ENCODE data around the gene CALHM3. TPM values are rescaled to one million over a fixed set of nuclear protein-coding genes. Genes with fewer than 3 reads are reported as not detected.

Gene CALHM3
- total RNA-seq, 1 experiment from 2014 or later, result not detected

DNA sequence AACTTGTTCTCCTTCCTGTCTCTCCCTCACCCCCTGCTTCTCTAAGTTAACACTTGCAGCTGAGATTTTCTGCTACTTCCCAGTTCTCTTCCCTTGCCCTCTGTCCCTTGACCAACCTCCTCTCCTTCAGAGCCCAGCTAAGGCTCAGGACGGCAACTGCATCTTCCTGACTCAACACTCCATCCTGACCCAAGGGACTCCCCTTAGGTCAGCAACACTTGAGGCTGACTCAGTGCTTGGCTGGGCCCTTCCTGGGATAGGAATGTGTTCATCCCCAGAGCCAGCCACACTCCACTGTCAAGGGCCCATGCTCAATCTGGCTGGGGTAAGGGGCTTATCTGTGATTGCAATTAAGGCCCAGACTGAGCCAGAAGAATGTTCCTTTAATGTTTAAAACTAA is 30.3 kb downstream of the CALHM3 start:
- no peaks in the 10 kb centered on the region for H3K9me3 ChIP-seq
- H3K36me3 ChIP-seq, result peaks cover 55% of the 10 kb centered on the region
- H3K27me3 ChIP-seq, result no peaks in the 10 kb centered on the region
- peak; percentile 82 for DNase-seq
- H3K4me3 ChIP-seq, result no peak overlapping the region

DNA sequence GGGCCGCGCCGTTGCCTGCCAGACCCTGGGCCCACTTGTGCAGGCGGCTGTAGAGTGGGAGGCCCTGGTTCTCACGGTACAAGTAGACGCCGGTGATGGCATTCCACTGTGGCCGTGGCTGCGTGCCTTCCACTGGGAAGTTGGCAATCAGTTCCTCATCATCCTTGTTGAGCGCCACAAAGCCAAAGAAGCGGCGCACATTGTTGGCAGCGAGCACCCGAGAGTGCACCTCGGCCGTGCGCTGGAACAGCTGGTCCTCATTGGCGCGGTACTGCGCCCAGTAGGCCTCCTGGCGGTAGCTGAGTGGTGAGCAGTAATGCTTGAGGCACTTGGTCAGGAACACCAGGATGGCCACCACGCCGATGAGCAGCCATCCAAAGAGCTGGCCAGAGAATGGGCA is 31.9 kb downstream of the CALHM3 start:
- H3K36me3 ChIP-seq, result peaks cover 69% of the 10 kb centered on the region
- DNase-seq, result no peak

DNA sequence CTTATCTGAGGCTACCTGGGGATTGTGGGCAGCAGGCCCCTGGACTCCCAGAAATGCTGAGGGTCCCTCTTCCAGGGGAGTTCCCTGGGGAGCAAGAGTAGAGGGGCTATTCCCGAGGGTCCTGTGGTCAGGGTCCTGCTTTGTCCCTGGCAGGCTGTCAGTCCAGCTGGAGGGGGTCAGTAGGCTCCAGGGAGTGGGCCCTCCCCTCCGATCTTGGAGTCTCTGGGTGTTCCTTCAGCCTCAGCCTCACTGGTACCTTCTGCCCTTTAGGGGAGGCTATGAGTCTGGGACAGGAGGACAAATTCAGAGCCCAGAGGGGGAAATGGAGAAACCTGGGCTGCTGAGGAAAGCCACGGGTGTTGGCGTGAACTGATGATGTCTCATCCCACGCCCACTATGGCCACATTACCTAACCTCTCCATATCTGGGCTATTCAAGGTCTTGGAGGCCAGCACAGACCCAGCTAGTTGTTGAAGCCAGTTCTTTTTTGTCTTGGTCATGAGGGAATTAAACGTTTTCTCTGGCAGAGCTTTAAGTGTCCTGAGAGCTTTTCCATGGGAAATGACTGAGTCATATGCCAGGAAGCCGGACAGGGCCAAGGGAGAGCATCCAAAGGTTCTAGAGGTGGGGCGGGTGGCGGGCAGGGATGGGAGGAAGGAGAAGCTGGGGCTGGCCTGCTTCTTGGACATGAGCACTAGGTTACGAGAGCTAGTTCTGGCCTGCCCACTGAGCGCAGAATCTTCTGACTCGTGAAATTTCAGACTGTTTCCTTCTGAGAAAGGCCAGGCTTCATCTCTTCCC is 33.1 kb downstream of the CALHM3 start:
- peak; percentile 72 for DNase-seq
- Histone ChIP-seq H3K27me3 (no peaks in the 10 kb centered on the region), H3K9me3 (no peaks in the 10 kb centered on the region), H3K36me3 (peaks cover 81% of the 10 kb centered on the region), H3K4me3 (no peak overlapping the region)

More for the DNA sequence above, 31.9 kb downstream of the CALHM3 start:
- Histone ChIP-seq H3K27me3 (no peaks in the 10 kb centered on the region), H3K4me3 (no peak overlapping the region), H3K9me3 (no peaks in the 10 kb centered on the region)

DNA sequence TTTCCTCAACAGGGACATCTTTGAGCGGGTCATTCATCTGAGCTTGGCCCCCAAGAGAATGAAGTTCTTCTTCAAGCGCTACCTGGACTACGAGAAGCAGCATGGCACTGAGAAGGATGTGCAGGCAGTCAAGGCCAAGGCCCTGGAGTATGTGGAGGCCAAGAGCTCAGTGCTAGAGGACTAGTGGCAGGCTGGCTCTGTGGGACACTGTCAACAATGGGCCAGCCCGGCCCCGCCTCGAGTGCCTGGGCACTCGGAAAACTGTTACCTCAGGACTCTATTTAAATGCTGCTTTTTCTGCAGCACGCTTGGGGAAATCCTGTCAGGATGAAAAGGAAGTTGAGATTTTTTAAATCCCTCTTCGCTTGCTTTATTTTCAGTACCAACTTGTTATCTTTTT is 33.7 kb downstream of the CALHM3 start:
- H3K27me3 ChIP-seq, result no peaks in the 10 kb centered on the region
- H3K4me3 ChIP-seq, result no peak overlapping the region
- H3K36me3 ChIP-seq, result peaks cover 87% of the 10 kb centered on the region
- no peak for DNase-seq
- H3K9me3 ChIP-seq, result no peaks in the 10 kb centered on the region

DNA sequence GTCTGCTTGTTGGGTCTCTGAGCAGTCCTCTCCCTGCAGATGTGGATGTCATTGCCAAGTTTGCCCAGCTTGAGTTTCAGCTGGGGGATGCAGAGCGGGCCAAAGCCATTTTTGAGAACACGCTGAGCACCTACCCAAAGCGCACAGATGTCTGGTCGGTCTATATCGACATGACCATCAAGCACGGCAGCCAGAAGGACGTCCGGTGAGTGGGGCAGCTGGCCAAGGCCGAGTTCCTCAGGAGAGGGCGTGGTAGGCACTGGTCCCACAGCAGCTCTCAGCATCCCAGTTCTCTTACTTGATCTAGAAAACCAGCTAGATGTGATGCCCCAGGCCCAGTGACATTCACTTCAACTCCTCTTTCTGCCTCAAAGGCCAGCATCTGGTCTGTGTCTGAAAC is 34.6 kb downstream of the CALHM3 start:
- H3K9me3 ChIP-seq, result no peaks in the 10 kb centered on the region
- no peak for DNase-seq
- no peak overlapping the region for H3K4me3 ChIP-seq
- no peaks in the 10 kb centered on the region for H3K27me3 ChIP-seq
- H3K36me3 ChIP-seq, result peaks cover 91% of the 10 kb centered on the region

DNA sequence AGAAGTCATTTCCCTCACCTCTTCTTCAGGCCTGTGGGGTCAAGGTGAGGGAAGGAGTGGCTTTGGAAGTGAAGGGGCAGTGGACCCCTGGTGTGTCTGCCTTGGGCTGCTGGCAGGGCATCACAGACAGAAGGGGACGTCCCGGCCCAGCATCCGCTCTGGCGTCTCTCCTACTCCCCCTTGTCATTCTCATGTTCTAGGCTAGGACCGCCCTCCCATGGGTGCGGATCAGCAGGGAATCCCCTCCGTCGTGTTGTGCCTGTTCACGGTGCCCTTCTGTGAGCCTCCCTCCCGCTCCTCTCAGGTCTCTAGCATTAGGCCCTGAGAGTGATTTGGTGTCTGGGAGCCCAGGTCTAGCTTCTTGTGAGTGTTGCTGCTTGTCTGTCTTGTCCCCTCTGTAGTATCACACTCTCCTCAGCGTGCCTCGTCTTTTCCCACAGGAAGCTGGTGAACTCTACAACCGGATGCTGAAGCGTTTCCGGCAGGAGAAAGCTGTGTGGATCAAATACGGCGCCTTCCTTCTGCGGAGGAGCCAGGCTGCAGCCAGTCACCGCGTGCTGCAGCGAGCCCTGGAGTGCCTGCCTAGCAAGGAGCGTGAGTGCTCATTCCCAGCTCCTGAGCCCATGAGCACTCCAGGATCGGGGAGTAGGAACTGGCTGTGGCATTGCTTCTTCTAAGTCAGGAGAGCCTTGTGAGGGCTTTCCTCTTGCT is 35.4 kb downstream of the CALHM3 start:
- Histone ChIP-seq H3K9me3 (no peaks in the 10 kb centered on the region), H3K27me3 (no peaks in the 10 kb centered on the region), H3K4me3 (no peak overlapping the region), H3K36me3 (peaks cover 93% of the 10 kb centered on the region)
- no peak for DNase-seq

DNA sequence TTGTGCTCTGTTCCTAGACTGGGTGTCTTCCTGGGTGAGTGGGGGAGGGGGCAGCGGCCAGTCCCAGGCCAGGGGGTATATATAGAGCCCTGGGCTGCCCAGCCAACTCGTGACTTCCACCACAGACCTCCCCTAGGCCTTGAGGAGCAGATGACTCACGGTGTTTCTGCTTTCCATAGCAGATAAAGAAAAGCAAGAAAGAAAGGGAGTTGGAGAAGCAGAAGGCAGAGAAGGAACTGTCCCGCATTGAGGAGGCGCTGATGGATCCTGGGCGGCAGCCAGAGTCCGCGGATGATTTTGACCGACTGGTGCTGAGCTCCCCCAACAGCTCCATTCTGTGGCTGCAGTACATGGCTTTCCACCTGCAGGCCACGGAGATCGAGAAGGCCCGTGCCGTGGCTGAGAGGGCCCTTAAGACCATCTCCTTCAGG is 37.0 kb downstream of the CALHM3 start:
- H3K9me3 ChIP-seq, result no peaks in the 10 kb centered on the region
- no peak for DNase-seq
- no peaks in the 10 kb centered on the region for H3K27me3 ChIP-seq
- peaks cover 96% of the 10 kb centered on the region for H3K36me3 ChIP-seq
- no peak overlapping the region for H3K4me3 ChIP-seq

DNA sequence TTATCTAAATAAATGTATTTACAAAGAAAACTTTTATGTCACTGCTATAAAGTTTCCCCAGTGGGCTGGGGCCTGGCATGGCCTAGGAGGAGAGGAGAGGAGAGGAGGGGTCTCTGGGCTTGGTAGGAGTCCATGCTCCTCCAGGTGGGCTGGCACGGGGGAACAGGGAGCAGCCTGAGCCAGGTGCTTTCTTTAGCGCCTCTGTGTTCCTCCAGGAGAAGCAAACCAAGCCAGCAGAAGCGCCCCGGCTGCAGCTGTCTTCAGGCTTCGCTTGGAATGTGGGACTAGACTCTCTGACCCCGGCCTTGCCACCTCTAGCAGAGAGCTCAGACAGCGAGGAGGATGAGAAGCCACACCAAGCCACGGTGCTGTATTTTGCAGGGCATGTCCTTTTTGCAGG is 37.4 kb downstream of the CALHM3 start:
- DNase-seq, result no peak
- H3K27me3 ChIP-seq, result no peaks in the 10 kb centered on the region
- H3K9me3 ChIP-seq, result no peaks in the 10 kb centered on the region
- no peak overlapping the region for H3K4me3 ChIP-seq
- peaks cover 96% of the 10 kb centered on the region for H3K36me3 ChIP-seq

DNA sequence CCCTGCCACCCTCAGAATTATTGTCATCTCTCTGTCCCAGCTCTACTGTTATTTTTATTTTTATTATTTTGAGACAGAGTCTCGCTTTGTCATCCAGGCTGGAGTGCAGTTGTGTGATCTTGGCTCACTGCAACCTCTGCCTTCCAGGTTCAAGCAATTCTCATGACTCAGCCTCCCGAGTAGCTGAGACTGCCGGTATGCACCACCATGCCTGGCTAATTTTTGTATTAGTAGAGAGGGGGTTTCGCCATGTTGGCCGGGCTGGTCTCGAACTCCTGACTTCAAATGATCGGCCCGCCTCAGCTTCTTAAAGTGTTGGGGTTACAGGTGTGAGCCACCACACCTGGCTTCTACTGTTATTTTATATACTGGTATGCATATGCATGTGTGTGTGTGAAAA is 37.8 kb downstream of the CALHM3 start:
- no peak for DNase-seq
- H3K36me3 ChIP-seq, result peaks cover 96% of the 10 kb centered on the region
- H3K9me3 ChIP-seq, result no peaks in the 10 kb centered on the region
- H3K4me3 ChIP-seq, result no peak overlapping the region
- H3K27me3 ChIP-seq, result no peaks in the 10 kb centered on the region

DNA sequence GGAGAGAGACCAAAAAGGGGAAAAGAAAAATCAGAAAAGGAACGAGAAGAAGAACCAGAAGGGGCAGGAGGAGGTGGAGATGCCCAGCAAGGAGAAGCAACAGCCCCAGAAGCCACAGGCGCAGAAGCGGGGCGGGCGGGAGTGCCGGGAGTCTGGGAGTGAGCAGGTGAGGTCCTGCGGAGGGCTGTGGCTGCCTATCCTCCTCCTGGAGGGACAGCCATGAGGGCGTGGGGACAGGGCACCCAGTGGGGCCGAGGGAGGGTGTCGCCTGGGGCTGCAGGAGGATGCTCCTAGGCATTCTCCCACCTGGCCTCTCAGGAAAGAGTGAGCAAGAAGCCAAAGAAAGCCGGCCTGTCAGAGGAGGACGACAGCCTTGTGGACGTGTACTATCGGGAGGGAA is 38.6 kb downstream of the CALHM3 start:
- no peak for DNase-seq
- Histone ChIP-seq H3K4me3 (no peak overlapping the region), H3K36me3 (peaks cover 94% of the 10 kb centered on the region)

DNA sequence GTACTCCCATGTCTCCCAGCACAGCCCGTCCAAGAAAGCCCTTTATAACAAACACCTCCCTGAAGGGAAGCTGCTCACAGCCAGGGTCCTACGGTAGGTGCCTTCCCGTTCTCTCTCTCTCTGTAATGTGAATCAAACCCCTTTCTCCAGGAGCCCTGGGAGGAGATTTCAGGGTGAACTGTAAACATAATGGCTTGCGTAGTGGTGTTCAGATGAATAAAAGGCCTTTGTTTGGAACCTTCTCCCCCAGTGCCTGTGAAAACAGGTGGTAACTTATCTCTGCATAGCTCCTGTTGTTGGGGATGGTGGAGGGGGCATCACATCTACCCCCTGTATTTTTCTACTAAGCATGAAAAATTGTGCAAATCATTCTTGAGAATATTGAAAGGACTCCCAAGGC is 39.3 kb downstream of the CALHM3 start:
- Histone ChIP-seq H3K27me3 (no peaks in the 10 kb centered on the region), H3K4me3 (no peak overlapping the region), H3K9me3 (no peaks in the 10 kb centered on the region), H3K36me3 (peaks cover 91% of the 10 kb centered on the region)
- no peak for DNase-seq

More for the DNA sequence above, 38.6 kb downstream of the CALHM3 start:
- H3K9me3 ChIP-seq, result no peaks in the 10 kb centered on the region
- no peaks in the 10 kb centered on the region for H3K27me3 ChIP-seq

DNA sequence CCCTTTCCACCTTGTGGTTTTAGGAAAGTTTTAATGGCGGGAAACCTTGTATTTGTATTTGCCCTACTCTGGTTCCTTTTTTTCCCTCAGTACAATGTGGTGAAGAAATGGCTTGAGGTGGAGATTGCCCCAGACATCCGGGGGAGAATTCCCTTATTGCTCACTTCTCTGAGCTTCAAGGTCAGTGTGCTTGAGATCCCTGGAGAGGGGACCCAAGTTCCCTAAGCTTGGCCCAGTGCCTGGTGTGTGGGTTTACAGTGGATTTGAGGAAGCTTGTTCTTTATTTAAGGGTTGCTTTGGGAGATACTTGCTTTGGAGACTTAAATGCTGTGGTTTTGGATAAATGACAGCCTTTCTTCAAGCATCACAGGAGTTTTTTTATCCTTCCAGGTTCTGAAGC is 45.2 kb downstream of the CALHM3 start:
- H3K27me3 ChIP-seq, result no peaks in the 10 kb centered on the region
- peaks cover 86% of the 10 kb centered on the region for H3K36me3 ChIP-seq
- no peak for DNase-seq
- H3K4me3 ChIP-seq, result no peak overlapping the region
- H3K9me3 ChIP-seq, result no peaks in the 10 kb centered on the region

DNA sequence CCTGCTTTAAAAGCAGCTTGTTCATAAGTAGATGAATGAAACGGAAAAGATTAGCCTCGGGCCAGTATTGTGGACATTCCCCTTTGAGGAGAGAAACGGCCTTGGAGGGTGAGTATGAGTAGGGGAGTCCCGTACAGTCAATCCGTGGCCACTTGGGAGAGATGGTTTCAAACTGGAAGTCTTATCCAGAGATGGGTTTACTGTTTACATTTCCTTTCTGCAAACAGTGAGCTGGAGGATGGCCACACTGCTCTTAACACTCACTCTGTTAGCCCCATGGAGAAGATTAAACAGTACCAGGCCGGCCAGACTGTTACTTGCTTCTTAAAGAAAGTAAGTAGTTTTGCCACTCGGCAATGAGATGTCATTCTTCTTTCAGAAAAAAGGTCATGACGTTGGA is 47.1 kb downstream of the CALHM3 start:
- Histone ChIP-seq H3K9me3 (no peaks in the 10 kb centered on the region), H3K4me3 (no peak overlapping the region), H3K27me3 (no peaks in the 10 kb centered on the region), H3K36me3 (peaks cover 85% of the 10 kb centered on the region)
- no peak for DNase-seq

DNA sequence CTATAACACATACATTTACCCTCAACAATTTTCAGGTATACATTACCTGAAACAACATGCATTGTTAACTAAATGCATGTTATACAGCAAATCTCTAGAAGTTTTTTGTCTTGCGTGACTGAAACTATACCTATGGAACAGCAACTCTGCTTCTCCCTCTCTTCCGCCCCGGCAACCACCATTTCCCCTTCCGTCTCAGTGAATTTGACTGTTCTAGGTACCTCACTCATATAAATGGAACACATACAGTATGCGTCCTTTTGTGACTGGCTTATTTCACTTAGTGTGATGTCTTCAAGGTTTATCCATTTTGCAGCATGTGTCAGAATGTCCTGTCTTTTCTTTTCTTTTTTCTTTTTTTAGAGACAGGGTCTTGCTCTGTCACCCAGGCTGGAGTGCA is 49.4 kb downstream of the CALHM3 start:
- H3K4me3 ChIP-seq, result no peak overlapping the region
- no peak for DNase-seq
- H3K9me3 ChIP-seq, result no peaks in the 10 kb centered on the region
- peaks cover 83% of the 10 kb centered on the region for H3K36me3 ChIP-seq
- no peaks in the 10 kb centered on the region for H3K27me3 ChIP-seq

DNA sequence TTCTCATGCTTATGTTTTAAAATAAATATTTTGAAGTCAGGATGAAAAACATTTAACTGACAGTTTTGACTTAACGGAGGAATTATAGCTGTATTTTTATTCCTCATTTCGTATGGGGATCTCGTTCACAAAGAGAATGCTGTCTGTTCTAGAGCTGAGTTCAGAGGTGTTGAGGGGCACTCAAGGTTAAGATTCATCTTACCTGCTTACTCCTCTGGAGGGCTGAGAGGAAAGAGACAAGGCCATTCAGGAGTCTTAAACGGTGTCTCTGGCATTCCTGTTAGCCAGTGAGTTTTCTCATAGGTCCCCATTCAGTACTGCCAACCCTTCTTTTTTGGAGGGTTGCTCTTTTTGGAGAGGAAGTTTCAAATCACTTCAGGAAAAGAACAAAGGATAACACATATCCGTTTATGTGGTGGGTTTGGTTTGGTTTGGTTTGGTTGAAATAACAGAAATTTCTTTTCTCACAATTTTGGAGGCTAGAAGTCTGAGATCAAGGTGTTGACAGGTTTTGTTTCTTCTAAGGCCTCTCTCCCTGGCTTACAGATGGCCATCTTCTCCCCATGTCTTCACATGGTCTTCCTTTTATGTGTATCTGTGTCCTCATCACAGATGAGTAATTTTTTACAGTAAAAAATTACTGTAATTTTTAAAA is 49.9 kb downstream of the CALHM3 start:
- DNase-seq, result no peak
- Histone ChIP-seq H3K9me3 (no peaks in the 10 kb centered on the region), H3K4me3 (no peak overlapping the region), H3K27me3 (no peaks in the 10 kb centered on the region), H3K36me3 (peaks cover 83% of the 10 kb centered on the region)

DNA sequence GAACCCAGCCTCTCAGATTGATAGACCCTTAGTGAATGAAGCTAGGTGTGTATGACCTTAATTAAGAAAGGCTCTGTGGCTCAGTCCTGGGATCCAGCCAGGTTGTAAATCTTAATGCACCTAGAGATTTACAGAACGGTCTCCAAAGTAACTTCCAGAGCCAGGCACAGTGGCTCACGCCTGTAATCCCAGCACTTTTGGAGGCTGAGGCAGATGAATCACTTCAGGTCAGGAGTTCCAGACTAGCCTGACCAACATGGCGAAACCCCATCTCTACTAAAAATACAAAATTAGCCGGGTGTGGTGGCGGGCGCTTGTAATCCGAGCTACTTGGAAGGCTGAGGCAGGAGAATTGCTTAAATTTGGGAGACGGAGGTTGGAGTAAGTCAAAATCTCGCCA is 51.2 kb downstream of the CALHM3 start:
- Histone ChIP-seq H3K27me3 (no peaks in the 10 kb centered on the region), H3K4me3 (no peak overlapping the region), H3K9me3 (no peaks in the 10 kb centered on the region), H3K36me3 (peaks cover 83% of the 10 kb centered on the region)
- no peak for DNase-seq

DNA sequence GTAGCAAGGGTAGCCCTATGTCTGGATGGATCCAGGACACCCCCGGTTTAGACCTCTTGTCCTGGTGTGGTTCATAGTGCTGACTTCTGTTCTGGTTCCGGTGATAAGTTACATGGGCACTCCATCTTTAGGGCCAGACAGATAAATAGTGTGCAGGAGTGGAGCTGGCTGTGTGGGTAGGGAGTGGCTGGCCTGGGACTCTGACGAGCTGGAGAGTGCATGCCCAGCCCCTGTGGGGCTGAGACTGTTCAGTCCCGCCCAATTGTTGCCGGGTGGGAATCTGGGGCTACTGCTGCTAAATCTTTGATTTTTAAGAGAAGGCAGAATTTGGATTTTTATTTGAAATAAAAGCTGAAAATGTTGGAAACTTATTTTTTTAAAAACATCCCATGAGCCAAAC is 55.3 kb downstream of the CALHM3 start:
- H3K4me3 ChIP-seq, result no peak overlapping the region
- H3K27me3 ChIP-seq, result no peaks in the 10 kb centered on the region
- peaks cover 78% of the 10 kb centered on the region for H3K36me3 ChIP-seq
- no peaks in the 10 kb centered on the region for H3K9me3 ChIP-seq
- no peak for DNase-seq

Measured in MG63 (cell line).